Uterus (tissue), 2 donors: Measurements from ENCODE around the gene ETV3L.

Experiments used
- CTCF ChIP-seq, 4 experiments: fragments of 200-600 bp in 2 of 4; fragments of 450-650 bp in 2 of 4; sonication (generic) in 2 of 4; IDR thresholded peaks; one replicate each; pipeline ENCODE4 v1.5.1; 2016 to 2019; ENCODE audit warnings: antibody characterized with exemption in 4 of 4, mild to moderate bottlenecking in 2 of 4, moderate library complexity in 1 of 4
- POLR2A ChIP-seq, 2 donors: fragments of 450-650 bp; IDR thresholded peaks; one replicate each; pipeline ENCODE4 v1.6.1; 2016; ENCODE audit warnings: antibody characterized with exemption in 2 of 2, mild to moderate bottlenecking in 1 of 2, moderate library complexity in 1 of 2

- TF ChIP-seq CTCF (IDR thresholded peaks at IDR 0.05): no peak
- TF ChIP-seq POLR2A (IDR thresholded peaks at IDR 0.05): no peak
Observed at GRCh38 chr1:157107702-157108101, 8.1 kb upstream of the ETV3L start.
